Activated T-helper 1 cell treated with anti-CD3 and anti-CD28 coated beads, Interleukin-12 subunit alpha, Interleukin-12 subunit beta, Interleukin-2, Interleukin-4 antibody, amounts not matched to agents 30 ng/mL and 10 ng/mL and 1 ng/mL, durations not matched to agents 14 hours and 24 hours and 36 hours (primary cell): ENCODE results near the gene CAMTA1. TPM values are rescaled to one million over a fixed set of nuclear protein-coding genes. Genes with fewer than 3 reads are reported as not detected.
"Not testable (repeated sequence)": the region's sequence is repeated elsewhere in the genome, so short reads cannot be mapped to it uniquely, and the experiment has no call there.

Source experiments
- DNase-seq: peaks from one replicate; pipeline ENCODE4 v3.0.0; 2021; ENCODE audit warnings: low spot score
- H3K27ac Mint-ChIP-seq: one replicate; pipeline ENCODE4 v1.8.0; 2021; ENCODE audit warnings: mild to moderate bottlenecking, mixed read lengths
- H3K27me3 Mint-ChIP-seq: one replicate; pipeline ENCODE4 v1.8.0; 2022; ENCODE audit warnings: mild to moderate bottlenecking, moderate library complexity, mixed read lengths; ENCODE audit not compliant: insufficient read depth
- H3K36me3 Mint-ChIP-seq: one replicate; pipeline ENCODE4 v1.8.0; 2021; ENCODE audit warnings: low read depth, mixed read lengths
- H3K4me1 Mint-ChIP-seq: one replicate; pipeline ENCODE4 v1.8.0; 2021; ENCODE audit warnings: low read depth, mixed read lengths
- H3K4me3 Mint-ChIP-seq: one replicate; pipeline ENCODE4 v1.8.0; 2021; ENCODE audit warnings: mild to moderate bottlenecking, moderate library complexity, mixed read lengths
- H3K9me3 Mint-ChIP-seq: one replicate; pipeline ENCODE4 v1.8.0; 2021; ENCODE audit warnings: mixed read lengths
- intact Hi-C: fragments of 100-400 bp; cut with micrococcal nuclease; formaldehyde crosslinking; loops from one replicate; pipeline ENCODE4 v1.15.1; 2024
- total RNA-seq: library from RNA; stranded (reverse); gene quantifications from 2 replicates; pipeline ENCODE4 v1.2.3, GENCODE V29; 2022

The CAMTA1 gene
- total RNA-seq, 1 donor from 2014 or later: 57.2 TPM

DNA sequence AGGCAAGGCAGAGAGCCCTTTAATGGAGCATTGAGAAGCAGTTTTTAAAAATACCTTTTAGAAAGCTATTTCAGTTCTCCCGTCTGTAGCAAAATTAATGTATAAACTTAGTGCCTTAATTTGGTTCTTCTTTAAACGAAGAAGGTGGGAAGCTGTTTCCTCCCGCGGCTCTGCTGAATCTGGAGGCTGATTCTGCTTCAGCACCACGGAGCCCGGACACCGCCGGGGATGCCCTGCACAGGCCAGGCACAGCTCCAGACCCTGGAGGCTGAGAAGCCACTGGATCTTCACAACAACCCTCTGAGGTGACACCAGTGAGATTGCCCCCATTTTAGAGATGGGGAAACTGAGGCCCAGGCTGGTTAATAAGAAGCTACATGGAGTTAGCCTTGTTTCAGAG, 810.1 kb downstream of the CAMTA1 start:
- H3K4me1 Mint-ChIP-seq: no peaks in the 10 kb centered on the region

DNA sequence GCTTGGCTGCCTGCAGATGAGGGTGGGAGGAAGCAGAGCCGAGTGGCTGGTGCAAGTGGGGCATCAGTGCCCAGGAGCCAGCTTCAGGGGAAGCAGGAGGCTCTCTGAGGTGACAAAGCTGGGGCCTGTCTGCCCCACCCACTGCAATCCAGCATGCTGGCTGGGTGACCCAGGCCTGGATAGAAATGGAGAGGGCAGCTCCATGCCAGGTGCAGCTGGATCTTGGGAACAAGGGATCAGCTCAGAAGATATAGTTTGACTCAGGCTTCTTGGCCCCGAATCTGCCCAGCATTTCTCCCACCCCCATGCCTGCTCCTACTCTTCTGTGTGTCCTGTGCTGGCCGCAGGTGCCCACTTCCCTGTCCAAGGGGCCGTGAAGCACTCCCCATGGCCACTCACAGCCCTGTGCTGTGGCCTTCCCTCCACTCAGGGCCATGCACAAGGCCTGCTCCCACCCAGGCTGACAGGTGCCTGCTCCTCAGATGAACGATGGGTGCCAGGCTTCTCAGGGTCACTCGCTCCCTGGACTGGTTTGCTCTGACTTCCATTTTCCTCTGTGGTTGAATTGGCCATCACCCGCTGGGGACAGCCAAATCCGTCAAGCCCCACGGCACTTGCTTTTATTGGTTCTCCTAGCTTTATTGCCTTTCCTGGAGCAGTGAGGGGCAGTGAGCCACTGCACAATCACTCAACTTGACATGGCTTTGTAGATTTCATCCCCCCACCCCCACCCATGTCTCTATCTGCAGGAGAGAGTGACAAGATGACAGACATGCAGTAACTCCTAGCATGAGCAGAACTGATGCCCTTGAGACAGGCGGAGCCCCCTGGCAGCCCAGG, 811.1 kb downstream of the CAMTA1 start:
- DNase-seq: no peak
- no peak overlapping the region for H3K4me3 Mint-ChIP-seq
- intact Hi-C loops: no loop called here
- H3K4me1 Mint-ChIP-seq: no peaks in the 10 kb centered on the region
- H3K36me3 Mint-ChIP-seq: no peaks in the 10 kb centered on the region
- H3K9me3 Mint-ChIP-seq: no peaks in the 10 kb centered on the region
- no peak overlapping the region for H3K27ac Mint-ChIP-seq
- no peaks in the 10 kb centered on the region for H3K27me3 Mint-ChIP-seq

More for the DNA sequence above, 810.1 kb downstream of the CAMTA1 start:
- H3K9me3 Mint-ChIP-seq: no peaks in the 10 kb centered on the region
- no peak overlapping the region for H3K27ac Mint-ChIP-seq
- intact Hi-C loops: no loop called here
- no peaks in the 10 kb centered on the region for H3K27me3 Mint-ChIP-seq
- DNase-seq: no peak
- no peak overlapping the region for H3K4me3 Mint-ChIP-seq
- no peaks in the 10 kb centered on the region for H3K36me3 Mint-ChIP-seq

DNA sequence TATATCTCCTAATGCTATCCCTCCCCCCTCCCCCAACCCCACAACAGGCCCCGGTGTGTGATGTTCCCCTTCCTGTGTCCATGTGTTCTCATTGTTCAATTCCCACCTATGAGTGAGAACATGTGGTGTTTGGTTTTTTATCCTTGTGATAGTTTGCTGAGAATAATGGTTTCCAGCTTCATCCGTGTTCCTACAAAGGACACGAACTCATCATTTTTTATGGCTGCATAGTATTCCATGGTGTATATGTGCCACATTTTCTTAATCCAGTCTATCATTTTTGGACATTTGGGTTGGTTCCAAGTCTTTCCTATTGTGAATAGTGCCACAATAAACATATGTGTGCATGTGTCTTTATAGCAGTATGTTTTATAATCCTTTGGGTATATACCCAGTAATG, 812.8 kb downstream of the CAMTA1 start:
- H3K4me1 Mint-ChIP-seq, intact Hi-C loops, H3K9me3 Mint-ChIP-seq, H3K4me3 Mint-ChIP-seq, DNase-seq, H3K27ac Mint-ChIP-seq, H3K36me3 Mint-ChIP-seq, H3K27me3 Mint-ChIP-seq: not testable (repeated sequence)

DNA sequence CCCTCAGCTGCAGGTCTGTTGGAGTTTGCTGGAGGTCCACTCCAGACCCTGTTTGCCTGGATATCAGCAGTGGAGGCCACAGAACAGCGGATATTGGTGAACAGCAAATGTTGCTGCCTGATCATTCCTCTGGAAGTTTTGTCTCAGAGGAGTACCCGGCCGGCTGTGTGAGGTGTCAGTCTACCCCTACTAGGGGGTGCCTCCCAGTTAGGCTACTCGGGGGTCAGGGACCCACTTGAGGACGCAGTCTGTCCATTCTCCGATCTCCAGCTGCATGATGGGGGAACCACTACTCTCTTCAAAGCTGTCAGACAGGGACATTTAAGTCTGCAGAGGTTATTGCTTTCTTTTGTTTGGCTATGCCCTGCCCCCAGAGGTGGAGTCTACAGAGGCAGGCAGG, 819.7 kb downstream of the CAMTA1 start:
- intact Hi-C loops, H3K27ac Mint-ChIP-seq, H3K4me3 Mint-ChIP-seq, H3K9me3 Mint-ChIP-seq, H3K4me1 Mint-ChIP-seq, DNase-seq, H3K36me3 Mint-ChIP-seq, H3K27me3 Mint-ChIP-seq: not testable (repeated sequence)

DNA sequence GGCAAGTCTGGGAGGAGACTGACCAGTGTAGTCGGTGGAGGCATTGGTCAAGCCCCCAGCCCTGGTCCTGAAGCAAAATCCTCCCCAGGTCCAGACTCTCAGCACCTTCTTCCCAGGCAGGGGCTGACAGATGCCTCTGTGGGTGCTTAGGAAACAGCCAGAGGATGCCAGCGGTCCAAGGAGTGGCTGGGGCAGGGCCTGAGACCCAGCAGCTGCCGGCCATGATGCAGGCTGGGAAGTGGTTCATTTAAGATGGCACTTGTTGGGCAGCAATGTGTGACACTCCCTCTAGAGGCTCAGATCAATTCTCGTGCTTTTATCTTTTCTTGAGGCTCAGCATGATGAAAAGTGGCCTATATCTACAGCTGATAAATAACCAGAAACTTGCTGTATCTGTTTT, 820.8 kb downstream of the CAMTA1 start:
- intact Hi-C loops: no loop called here
- Mint-ChIP-seq H3K4me1 (no peaks in the 10 kb centered on the region), H3K9me3 (no peaks in the 10 kb centered on the region), H3K36me3 (no peaks in the 10 kb centered on the region), H3K27me3 (no peaks in the 10 kb centered on the region), H3K27ac (no peak overlapping the region), H3K4me3 (no peak overlapping the region)
- DNase-seq: no peak

DNA sequence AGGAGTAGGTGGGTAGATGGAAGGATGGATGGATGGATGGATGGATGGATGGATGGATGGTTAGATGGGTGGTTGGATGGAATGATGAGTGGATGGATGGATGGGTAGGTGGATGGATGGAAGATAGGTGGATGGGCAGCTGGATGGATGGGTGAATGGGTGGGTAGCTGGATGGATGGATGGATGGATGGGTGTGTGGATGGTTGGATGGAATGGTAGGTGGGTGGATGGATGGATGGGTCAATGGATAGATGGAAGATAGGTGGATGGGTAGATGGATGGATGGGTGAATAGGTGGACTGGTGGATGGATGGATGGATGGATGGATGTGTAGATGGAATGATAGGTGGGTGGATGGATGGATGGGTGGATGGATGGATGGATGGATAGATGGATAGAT, 821.8 kb downstream of the CAMTA1 start:
- DNase-seq: no peak
- no peaks in the 10 kb centered on the region for H3K27me3 Mint-ChIP-seq
- intact Hi-C loops: no loop called here
- no peak overlapping the region for H3K27ac Mint-ChIP-seq
- no peaks in the 10 kb centered on the region for H3K9me3 Mint-ChIP-seq
- no peak overlapping the region for H3K4me3 Mint-ChIP-seq
- no peaks in the 10 kb centered on the region for H3K36me3 Mint-ChIP-seq
- H3K4me1 Mint-ChIP-seq: no peaks in the 10 kb centered on the region

DNA sequence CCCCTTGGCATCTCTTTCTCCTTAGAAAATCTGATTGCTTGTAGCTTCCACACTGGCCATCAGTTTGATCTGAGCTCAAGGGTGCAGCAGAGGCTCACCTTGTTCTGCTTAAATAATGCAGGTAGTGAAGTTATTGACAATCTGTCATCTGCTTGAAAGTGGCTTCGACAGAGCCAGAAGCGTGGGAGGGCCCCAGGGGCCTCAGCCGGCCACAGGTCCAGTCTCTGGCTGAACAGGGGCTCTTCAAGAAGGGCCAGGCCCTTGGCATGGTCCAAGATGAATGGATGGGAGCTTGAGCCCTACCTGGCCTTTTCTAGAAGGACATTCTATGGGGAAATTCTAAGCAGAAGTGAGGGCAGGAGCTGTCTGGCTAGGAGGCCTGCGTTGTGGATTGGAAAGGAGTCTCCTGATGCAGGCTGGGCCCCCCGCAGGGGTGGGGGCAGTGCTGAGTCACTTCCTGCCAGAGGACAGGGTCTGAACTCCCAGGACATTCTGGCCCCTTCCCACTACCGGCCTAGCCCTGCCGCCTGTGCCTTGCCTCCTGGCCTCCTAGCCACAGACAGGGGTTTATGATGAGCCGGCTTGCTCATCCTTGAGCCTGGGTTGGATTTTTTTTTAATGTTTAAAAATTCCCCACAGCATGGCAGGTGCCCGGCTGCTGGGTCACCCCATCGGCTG, 823.5 kb downstream of the CAMTA1 start:
- Mint-ChIP-seq H3K4me3 (no peak overlapping the region), H3K27ac (no peak overlapping the region), H3K36me3 (no peaks in the 10 kb centered on the region), H3K27me3 (no peaks in the 10 kb centered on the region), H3K9me3 (no peaks in the 10 kb centered on the region), H3K4me1 (no peaks in the 10 kb centered on the region)
- no peak for DNase-seq
- intact Hi-C loops: no loop called here

DNA sequence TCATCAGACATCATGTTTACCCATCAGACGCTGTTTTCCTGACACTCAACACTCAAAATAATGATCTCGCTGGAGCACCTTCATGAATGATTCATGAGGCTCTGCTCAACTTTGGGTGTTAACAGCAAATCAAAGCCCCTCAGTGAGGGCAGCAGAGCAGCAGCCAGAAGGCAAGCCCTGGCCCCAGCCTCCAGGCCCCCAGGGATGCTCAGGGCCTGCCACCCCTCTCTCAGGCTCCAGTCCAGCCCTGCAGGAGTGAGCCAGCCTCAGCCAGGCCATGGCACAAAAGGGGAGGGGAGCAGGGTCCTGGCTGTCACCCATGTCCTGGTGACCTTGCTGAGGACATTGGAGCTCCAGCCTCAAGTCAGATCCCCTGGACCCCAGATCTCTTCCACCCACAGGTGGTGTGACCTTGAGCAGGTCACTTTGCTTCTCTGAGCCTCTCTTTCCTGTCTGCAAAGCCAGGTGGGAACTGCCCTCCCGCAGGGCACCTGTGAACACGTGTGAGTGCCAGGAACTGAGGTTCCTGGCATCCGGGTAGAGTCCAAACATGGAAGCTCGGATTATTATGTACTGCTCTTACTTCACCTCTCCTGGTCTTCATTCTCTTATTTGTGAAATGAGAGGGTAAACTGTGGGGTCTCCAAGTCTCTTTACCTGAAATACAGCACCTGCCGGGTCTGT, 824.2 kb downstream of the CAMTA1 start:
- Mint-ChIP-seq H3K9me3 (no peaks in the 10 kb centered on the region), H3K27me3 (no peaks in the 10 kb centered on the region), H3K4me3 (no peak overlapping the region), H3K27ac (no peak overlapping the region), H3K36me3 (no peaks in the 10 kb centered on the region), H3K4me1 (no peaks in the 10 kb centered on the region)
- intact Hi-C loops: no loop called here
- no peak for DNase-seq

DNA sequence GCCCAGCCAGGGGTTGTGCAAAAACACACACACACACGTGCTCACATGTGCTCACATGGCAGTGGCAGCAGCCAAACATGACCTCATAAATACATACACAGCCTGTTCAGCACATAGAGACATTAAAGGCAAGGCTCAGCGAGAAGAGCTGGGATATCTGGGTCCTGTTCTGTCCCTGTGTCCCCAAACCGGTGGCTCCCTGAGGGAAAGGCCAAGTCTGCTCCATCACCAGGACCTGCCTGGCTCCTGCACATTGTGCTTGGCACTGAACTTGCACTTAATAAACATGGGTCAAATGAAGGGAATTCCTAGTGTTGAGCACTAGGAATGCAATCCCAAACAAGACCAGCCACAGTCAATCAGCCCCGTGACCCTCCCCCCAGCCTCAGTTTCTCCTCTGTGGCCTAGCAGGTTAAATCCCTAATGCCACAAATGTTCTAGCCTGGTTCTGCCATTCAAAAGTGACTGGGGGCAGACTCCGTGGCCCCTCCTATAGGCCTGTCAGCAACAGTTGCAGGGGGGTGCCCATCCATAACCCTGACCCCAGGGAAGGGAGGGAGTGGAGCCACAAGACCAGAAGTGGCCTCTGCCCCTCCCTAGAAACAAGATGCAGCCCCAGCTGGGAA, 825.0 kb downstream of the CAMTA1 start:
- H3K4me3 Mint-ChIP-seq: no peak overlapping the region
- H3K4me1 Mint-ChIP-seq: no peaks in the 10 kb centered on the region
- intact Hi-C loops: no loop called here
- H3K27me3 Mint-ChIP-seq: no peaks in the 10 kb centered on the region
- no peaks in the 10 kb centered on the region for H3K9me3 Mint-ChIP-seq
- no peak for DNase-seq
- H3K36me3 Mint-ChIP-seq: no peaks in the 10 kb centered on the region
- no peak overlapping the region for H3K27ac Mint-ChIP-seq

DNA sequence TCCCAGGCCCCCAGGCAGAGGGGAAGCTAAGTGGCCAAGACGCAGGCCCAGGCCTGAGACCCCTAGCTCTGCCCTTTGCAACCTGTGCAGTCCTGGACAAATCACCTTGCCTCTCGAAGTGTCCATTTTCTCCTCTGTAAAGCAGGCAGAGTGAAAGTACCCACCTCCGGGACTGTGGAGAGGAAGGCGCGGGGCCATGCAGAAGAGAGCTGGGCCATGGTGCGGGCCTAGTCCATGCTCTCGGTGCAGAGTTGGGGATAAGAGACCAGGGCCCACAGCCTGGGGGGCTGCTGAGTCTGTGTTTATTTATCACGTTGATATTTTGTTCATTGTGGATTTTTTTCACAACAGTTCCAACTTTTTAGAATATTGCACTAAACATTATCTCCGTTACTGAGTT, 825.7 kb downstream of the CAMTA1 start:
- H3K27me3 Mint-ChIP-seq: no peaks in the 10 kb centered on the region
- intact Hi-C loops: no loop called here
- no peaks in the 10 kb centered on the region for H3K4me1 Mint-ChIP-seq
- H3K9me3 Mint-ChIP-seq: no peaks in the 10 kb centered on the region
- H3K27ac Mint-ChIP-seq: no peak overlapping the region
- H3K4me3 Mint-ChIP-seq: no peak overlapping the region
- H3K36me3 Mint-ChIP-seq: no peaks in the 10 kb centered on the region
- DNase-seq: no peak

DNA sequence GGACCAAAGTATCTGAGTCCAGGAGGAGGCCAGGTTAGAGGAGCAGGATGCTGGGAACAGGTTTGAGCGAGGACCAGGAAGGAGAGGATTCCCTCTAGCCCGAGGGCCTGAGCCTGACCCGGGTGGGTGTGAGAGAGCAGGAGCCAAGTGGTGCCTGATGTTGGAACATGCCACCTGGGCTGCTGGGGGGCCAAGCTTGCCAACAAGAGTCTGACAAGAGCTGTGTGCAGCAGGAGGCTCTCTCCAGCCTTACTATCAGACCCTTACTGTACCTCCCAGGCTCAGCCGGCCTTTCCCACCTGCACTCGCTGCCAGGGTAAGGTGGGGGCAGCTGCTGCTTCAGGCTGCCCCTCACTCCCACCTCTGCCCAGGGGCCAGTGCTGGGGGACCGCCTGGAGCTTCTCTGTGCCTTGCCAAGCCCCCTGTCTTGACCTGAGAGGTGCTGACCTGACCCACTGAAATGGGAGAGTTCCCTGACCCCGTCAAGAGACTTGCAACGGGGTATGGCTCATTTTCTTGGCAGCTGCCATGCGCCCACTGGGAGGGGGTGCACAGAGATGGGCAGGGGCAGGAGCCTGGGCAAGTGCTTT, 826.3 kb downstream of the CAMTA1 start:
- Mint-ChIP-seq H3K27ac (no peak overlapping the region), H3K4me3 (no peak overlapping the region), H3K9me3 (no peaks in the 10 kb centered on the region), H3K27me3 (no peaks in the 10 kb centered on the region), H3K36me3 (no peaks in the 10 kb centered on the region), H3K4me1 (no peaks in the 10 kb centered on the region)
- intact Hi-C loops: no loop called here
- no peak for DNase-seq

DNA sequence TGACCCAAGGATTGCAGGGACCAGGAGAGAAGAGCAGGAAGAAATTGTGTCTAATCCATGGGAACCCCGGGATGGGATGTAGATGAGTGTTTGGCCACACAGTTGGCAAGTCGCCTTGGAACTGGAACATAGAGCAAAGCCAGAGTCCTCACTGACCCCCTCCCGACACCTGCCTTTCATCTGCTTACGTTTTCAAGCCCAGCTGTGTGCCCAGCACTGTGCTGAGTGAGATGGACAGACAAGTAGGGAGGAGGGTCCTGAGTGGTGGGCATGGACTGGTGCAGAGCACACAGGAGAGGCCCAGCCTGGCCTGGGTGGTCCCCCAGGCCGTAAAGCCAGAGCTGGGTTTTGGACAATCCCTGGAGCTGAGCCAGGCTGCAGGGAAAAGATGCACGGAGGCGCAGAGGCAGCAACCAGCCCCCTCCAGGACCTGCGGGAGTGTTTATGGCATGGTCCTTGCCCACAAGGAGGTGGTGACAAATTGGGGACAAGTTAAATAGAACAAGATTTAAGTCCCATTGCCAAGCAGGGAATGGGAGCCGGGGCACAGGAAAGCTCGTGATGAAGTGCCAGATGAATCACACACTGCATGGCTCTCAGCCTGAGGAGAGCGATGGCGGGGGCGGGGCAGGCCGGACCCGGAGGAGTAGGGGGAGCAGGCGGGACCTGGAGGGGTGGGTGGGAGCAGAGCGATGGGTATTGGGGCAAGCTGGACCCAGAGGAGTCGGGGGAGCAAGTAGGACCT, 828.0 kb downstream of the CAMTA1 start:
- no peak overlapping the region for H3K4me3 Mint-ChIP-seq
- no peaks in the 10 kb centered on the region for H3K36me3 Mint-ChIP-seq
- intact Hi-C loops: no loop called here
- no peak for DNase-seq
- no peaks in the 10 kb centered on the region for H3K27me3 Mint-ChIP-seq
- no peaks in the 10 kb centered on the region for H3K4me1 Mint-ChIP-seq
- H3K9me3 Mint-ChIP-seq: no peaks in the 10 kb centered on the region
- H3K27ac Mint-ChIP-seq: no peak overlapping the region
